ENCODE measurements around the gene FLCN. TPM values are rescaled to one million over a fixed set of nuclear protein-coding genes. Genes with fewer than 3 reads are reported as not detected.

FLCN gene
- total RNA-seq, 1 experiment from 2014 or later = 71.6 TPM

- H3K4me1 ChIP-seq (ENCODE audit: control insufficient read depth, insufficient read depth, low read length) = no peaks in the 10 kb centered on the region
- H3K36me3 ChIP-seq (ENCODE audit: control insufficient read depth, insufficient read depth, low read length) = no peaks in the 10 kb centered on the region
- DNase-seq (ENCODE audit: low read depth, low spot score) = no peak
- H3K9me3 ChIP-seq (ENCODE audit: control insufficient read depth, insufficient read depth, low read depth, low read length) = no peaks in the 10 kb centered on the region
- BruUV-seq (replicated peaks) = no TSS peak
- intact Hi-C loops (cut with micrococcal nuclease; ENCODE audit: unreplicated experiment) (loop anchor here (10.0 kb wide), 1 partner anchor 195 kb away; no protein-coding TSS in a partner anchor), in situ Hi-C loops (cut with HindIII; ENCODE audit: low pct_unique_long_range_greater_than_20kb, low sequenced_read_pairs) (no loop called here)
- POLR2A ChIA-PET = no interaction called here
- CTCF ChIA-PET = no interaction called here
- peak; percentile 51; the same call in 1 of the 2 replicates for ATAC-seq
- H3K27ac ChIP-seq (ENCODE audit: low read length) = no peak overlapping the region
- H3K27me3 ChIP-seq (ENCODE audit: control insufficient read depth, insufficient read depth, low read length) = no peaks in the 10 kb centered on the region
- no peak for TF ChIP-seq POLR2AphosphoS5 (IDR thresholded peaks at IDR 0.05; ENCODE audit: low read depth, low read length)
- TF ChIP-seq CTCF (IDR thresholded peaks at IDR 0.05) = no peak
- TF ChIP-seq TCF7L2 (IDR thresholded peaks at IDR 0.05; ENCODE audit: low read depth, low read length) = no peak
- TF ChIP-seq, protein P1, sequence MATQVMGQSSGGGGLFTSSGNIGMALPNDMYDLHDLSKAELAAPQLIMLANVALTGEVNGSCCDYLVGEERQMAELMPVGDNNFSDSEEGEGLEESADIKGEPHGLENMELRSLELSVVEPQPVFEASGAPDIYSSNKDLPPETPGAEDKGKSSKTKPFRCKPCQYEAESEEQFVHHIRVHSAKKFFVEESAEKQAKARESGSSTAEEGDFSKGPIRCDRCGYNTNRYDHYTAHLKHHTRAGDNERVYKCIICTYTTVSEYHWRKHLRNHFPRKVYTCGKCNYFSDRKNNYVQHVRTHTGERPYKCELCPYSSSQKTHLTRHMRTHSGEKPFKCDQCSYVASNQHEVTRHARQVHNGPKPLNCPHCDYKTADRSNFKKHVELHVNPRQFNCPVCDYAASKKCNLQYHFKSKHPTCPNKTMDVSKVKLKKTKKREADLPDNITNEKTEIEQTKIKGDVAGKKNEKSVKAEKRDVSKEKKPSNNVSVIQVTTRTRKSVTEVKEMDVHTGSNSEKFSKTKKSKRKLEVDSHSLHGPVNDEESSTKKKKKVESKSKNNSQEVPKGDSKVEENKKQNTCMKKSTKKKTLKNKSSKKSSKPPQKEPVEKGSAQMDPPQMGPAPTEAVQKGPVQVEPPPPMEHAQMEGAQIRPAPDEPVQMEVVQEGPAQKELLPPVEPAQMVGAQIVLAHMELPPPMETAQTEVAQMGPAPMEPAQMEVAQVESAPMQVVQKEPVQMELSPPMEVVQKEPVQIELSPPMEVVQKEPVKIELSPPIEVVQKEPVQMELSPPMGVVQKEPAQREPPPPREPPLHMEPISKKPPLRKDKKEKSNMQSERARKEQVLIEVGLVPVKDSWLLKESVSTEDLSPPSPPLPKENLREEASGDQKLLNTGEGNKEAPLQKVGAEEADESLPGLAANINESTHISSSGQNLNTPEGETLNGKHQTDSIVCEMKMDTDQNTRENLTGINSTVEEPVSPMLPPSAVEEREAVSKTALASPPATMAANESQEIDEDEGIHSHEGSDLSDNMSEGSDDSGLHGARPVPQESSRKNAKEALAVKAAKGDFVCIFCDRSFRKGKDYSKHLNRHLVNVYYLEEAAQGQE (IDR thresholded peaks at IDR 0.05; ENCODE audit: insufficient read depth in 1 of 2, low read depth in 2 of 2, low read length in 1 of 2) = no peak
- TF ChIP-seq SIN3A (IDR thresholded peaks at IDR 0.05; ENCODE audit: borderline replicate concordance, insufficient read depth, low read depth, low read length) = no peak
- H3K4me3 ChIP-seq (ENCODE audit: low read depth in 2 of 2, low read length in 2 of 2) = no peak overlapping the region
Observed at GRCh38 chr17:17190188-17190587, 46.8 kb downstream of the FLCN start.

DNA sequence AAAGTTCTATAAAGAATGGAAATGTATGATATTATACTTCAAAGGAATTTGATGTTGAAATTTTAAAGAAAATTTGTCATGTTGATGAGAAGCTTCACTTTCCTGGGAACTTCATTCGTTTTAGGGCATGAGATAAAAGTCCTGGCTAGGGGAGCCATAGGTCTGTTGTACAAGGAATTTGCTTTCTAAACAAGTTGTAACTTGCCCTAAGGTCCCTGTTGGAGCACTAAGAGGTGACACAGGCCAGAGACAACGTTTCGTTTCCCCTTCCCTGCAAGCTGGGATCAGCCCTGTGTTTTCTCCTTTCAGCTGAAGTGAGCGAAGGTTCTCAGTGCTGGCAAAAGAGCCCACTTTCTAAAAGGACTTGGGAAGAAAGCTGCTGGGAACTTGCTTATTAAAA, 47.4 kb downstream of the FLCN start:
- H3K27ac ChIP-seq (ENCODE audit: low read length) = no peak overlapping the region
- TF ChIP-seq CTCF (IDR thresholded peaks at IDR 0.05) = no peak
- TF ChIP-seq, protein P1 (IDR thresholded peaks at IDR 0.05; ENCODE audit: insufficient read depth in 1 of 2, low read depth in 2 of 2, low read length in 1 of 2) = no peak
- TF ChIP-seq TCF7L2 (IDR thresholded peaks at IDR 0.05; ENCODE audit: low read depth, low read length) = no peak
- no peak for TF ChIP-seq POLR2AphosphoS5 (IDR thresholded peaks at IDR 0.05; ENCODE audit: low read depth, low read length)
- no peak for TF ChIP-seq SIN3A (IDR thresholded peaks at IDR 0.05; ENCODE audit: borderline replicate concordance, insufficient read depth, low read depth, low read length)
- no peaks in the 10 kb centered on the region for H3K27me3 ChIP-seq (ENCODE audit: control insufficient read depth, insufficient read depth, low read length)
- ATAC-seq (no peak), DNase-seq (ENCODE audit: low read depth, low spot score) (no peak)
- no peaks in the 10 kb centered on the region for H3K36me3 ChIP-seq (ENCODE audit: control insufficient read depth, insufficient read depth, low read length)
- no peak overlapping the region for H3K4me3 ChIP-seq (ENCODE audit: low read depth in 2 of 2, low read length in 2 of 2)
- H3K9me3 ChIP-seq (ENCODE audit: control insufficient read depth, insufficient read depth, low read depth, low read length) = no peaks in the 10 kb centered on the region
- ChIA-PET POLR2A (no interaction called here), CTCF (interaction anchor here (0.5 kb wide), 1 partner anchor 198 kb away, joined by 7 read pairs; no protein-coding TSS in a partner anchor)
- in situ Hi-C loops (cut with HindIII; ENCODE audit: low pct_unique_long_range_greater_than_20kb, low sequenced_read_pairs) (no loop called here), intact Hi-C loops (cut with micrococcal nuclease; ENCODE audit: unreplicated experiment) (no loop called here)
- no TSS peak for BruUV-seq (replicated peaks)
- no peaks in the 10 kb centered on the region for H3K4me1 ChIP-seq (ENCODE audit: control insufficient read depth, insufficient read depth, low read length)

Measured in Panc1 (cell line).